AG04450 (cell line): ENCODE results near the gene ATP2B2. TPM values are rescaled to one million over a fixed set of nuclear protein-coding genes. Genes with fewer than 3 reads are reported as not detected.

Experiments used
- CTCF ChIA-PET: fragments of 300-600, 350-600 bp; formaldehyde crosslinking; extraction: SDS; loops from one replicate; lab custom pipeline; 2022; ENCODE audit warnings: antibody characterized with exemption, inconsistent platforms; lab: Charles Lee
- POLR2A ChIA-PET: fragments of 350-600 bp; formaldehyde crosslinking; extraction: SDS; loops from one replicate; lab custom pipeline; 2021; ENCODE audit warnings: antibody characterized with exemption, inconsistent platforms; lab: Yijun Ruan, JAX
- DNase-seq: peaks from one replicate; pipeline ENCODE4 v3.0.0-alpha.2; 2011; ENCODE audit warnings: low read depth, low spot score
- H3K27ac ChIP-seq: one replicate; pipeline ENCODE4 v1.5.1; 2012; ENCODE audit warnings: low read depth, low read length, control low read depth
- H3K27me3 ChIP-seq: one replicate; pipeline ENCODE4 v1.6.0; 2012; ENCODE audit warnings: low read length; ENCODE audit not compliant: control insufficient read depth, insufficient read depth
- H3K4me3 ChIP-seq: 2 replicates; pipeline ENCODE4 v1.5.1; 2011; ENCODE audit warnings: mild to moderate bottlenecking, low read depth, low read length, control low read depth
- H3K9me3 ChIP-seq: 2 replicates; pipeline ENCODE4 v1.5.1; 2012; ENCODE audit warnings: low read length; ENCODE audit not compliant: control insufficient read depth, insufficient read depth
- polyA plus RNA-seq: library from polyadenylated mRNA; depleted of rRNA; stranded (reverse); fragments of >200 nt; gene quantifications from 2 replicates; pipeline ENCODE4 v1.2.3, GENCODE V29; 2011
- TF ChIP-seq, protein P1 (sequence below): IDR thresholded peaks from 2 replicates; pipeline ENCODE4 v1.5.1; 2011; ENCODE audit warnings: low read depth, low read length, control low read depth, inconsistent platforms

ATP2B2 gene
- polyA plus RNA-seq, 1 experiment: 0.01 TPM

DNA sequence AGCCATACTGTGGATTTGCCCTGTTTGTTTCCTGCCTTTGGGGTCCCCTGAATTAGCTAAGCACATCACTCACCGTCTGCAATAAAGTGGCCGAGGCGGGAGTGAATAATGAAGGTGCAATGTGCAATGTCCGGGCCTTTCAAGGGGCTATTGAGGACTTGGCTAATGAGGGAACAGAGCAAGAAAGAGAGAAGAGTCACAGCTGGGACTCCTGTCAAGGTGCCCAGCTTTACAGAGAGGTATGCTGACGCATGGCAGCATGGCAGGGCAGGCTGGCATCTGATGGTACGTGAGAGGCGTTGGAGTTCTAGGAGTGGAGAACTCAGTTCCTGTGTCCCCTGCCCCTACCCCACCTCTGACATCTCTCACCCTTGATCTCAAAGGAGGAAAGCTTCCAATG, 13.8 kb upstream of the ATP2B2 start:
- no peak overlapping the region for H3K4me3 ChIP-seq
- DNase-seq: no peak
- CTCF ChIA-PET: no interaction called here
- H3K27ac ChIP-seq: no peak overlapping the region
- H3K27me3 ChIP-seq: peaks cover 23% of the 10 kb centered on the region
- POLR2A ChIA-PET: no interaction called here
- no peaks in the 10 kb centered on the region for H3K9me3 ChIP-seq
- TF ChIP-seq, protein P1, sequence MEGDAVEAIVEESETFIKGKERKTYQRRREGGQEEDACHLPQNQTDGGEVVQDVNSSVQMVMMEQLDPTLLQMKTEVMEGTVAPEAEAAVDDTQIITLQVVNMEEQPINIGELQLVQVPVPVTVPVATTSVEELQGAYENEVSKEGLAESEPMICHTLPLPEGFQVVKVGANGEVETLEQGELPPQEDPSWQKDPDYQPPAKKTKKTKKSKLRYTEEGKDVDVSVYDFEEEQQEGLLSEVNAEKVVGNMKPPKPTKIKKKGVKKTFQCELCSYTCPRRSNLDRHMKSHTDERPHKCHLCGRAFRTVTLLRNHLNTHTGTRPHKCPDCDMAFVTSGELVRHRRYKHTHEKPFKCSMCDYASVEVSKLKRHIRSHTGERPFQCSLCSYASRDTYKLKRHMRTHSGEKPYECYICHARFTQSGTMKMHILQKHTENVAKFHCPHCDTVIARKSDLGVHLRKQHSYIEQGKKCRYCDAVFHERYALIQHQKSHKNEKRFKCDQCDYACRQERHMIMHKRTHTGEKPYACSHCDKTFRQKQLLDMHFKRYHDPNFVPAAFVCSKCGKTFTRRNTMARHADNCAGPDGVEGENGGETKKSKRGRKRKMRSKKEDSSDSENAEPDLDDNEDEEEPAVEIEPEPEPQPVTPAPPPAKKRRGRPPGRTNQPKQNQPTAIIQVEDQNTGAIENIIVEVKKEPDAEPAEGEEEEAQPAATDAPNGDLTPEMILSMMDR: no peak

DNA sequence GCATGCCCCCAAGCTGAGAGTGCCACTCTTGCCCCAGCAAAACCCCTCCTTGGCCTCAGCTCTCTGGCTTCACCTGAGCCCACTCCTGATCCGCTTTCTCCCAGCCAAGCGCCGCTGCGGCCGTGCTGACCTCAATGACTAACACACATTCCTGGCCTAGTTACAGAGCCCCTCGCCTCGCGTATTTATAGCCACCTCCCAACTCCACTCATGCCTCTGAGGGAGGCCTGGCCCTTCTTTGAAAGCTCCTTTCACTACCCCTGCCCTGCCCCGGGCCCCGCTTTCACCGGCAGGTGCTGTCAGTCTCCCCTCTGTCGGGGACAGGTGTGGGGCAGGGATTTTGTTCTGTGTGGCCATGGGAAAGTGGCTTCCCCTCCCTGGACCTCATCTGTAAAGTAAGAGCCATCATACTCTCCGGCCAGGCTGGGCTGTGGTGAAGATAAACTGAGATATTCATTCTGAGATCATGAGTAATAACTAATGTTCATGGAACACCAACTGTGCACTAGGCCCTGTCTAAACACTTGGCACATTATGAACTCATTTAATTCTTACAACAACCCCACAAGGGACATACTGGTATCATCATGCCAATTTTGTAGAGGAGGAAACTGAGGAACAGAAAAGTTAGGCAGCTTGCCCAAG, 13.2 kb upstream of the ATP2B2 start:
- POLR2A ChIA-PET: no interaction called here
- DNase-seq: peak; percentile 3
- CTCF ChIA-PET: no interaction called here
- TF ChIP-seq, protein P1: no peak
- Histone ChIP-seq H3K27ac (no peak overlapping the region), H3K27me3 (peaks cover 26% of the 10 kb centered on the region), H3K9me3 (no peaks in the 10 kb centered on the region), H3K4me3 (no peak overlapping the region)

DNA sequence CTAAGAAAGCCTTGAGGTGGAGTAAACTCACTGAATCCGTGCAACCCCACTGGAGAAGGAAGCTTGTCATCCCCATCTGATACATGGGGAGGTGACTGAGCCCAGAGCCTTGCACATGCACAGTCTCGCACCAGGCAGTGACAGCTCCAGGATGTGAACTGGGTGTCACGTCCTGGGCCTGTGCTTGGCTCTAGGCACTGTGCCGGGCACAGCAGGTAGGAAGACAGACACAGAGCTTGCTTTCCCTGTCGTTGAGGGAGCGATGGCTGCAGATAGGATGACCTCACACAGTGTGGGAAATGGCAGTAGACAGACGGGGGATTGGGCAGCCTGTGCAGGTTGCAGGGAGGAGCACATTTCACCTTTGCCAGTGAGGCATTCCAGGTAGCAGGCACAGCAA, 12.2 kb upstream of the ATP2B2 start:
- peaks cover 22% of the 10 kb centered on the region for H3K27me3 ChIP-seq
- H3K9me3 ChIP-seq: no peaks in the 10 kb centered on the region
- H3K4me3 ChIP-seq: no peak overlapping the region
- TF ChIP-seq, protein P1: no peak
- ChIA-PET CTCF (no interaction called here), POLR2A (no interaction called here)
- no peak overlapping the region for H3K27ac ChIP-seq
- no peak for DNase-seq

DNA sequence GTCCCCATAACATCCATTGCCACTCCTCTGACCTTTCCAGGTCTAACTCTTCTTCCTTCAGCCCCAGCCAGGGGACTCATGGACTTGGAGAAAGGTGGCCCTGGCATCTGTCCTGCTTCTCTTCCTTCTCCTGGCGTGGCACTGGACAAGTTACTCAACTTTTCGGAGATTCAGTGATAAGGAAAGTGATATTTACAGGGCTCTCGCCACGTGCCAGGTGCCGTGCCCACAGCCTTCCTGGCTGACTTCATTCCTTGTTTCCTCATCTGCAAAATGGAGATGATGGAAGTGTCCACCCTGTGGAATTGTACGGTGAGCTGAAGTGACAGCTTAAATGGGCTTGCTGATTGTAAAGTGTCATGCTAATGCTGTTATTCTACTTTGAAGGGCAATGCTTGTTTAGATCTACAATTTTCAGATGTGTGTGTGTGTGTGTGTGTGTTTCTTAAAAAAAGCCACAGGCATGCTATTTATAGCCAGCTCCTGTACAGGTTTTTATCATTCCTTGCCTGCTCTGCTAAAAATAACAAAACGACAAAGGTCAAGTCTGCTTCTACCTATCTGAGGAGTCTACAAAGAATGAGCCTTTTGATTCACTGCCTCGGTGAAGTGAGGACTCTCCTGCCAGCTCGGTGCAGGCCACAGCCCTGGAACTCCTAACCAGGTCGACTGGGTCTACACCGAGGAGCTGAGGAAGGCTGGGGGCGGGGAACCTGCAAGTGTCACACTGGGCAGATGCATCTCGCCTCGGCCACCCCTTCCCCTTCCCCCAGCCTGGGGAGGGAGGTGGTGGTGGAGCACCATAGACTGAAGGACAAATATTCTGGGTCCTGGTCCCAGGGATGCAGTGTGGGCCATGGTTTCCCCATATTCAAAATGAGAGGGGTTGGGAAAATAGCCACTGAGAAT, 11.4 kb upstream of the ATP2B2 start:
- no peak overlapping the region for H3K27ac ChIP-seq
- H3K9me3 ChIP-seq: no peaks in the 10 kb centered on the region
- CTCF ChIA-PET: no interaction called here
- no peak for DNase-seq
- no peak overlapping the region for H3K4me3 ChIP-seq
- POLR2A ChIA-PET: no interaction called here
- TF ChIP-seq, protein P1: no peak
- H3K27me3 ChIP-seq: peaks cover 17% of the 10 kb centered on the region
